ENCODE data around the gene YIPF4. TPM values are rescaled to one million over a fixed set of nuclear protein-coding genes. Genes with fewer than 3 reads are reported as not detected.
A peak's percentile ranks its signal among the peaks of the same experiment; 100 is the strongest.
"Not testable (repeated sequence)": the region's sequence is repeated elsewhere in the genome, so short reads cannot be mapped to it uniquely, and the experiment has no call there.

The YIPF4 gene
- total RNA-seq, 1 donor from 2014 or later: 61.5 TPM

- no peak for DNase-seq (ENCODE audit: low spot score)
Observed at GRCh38 chr2:32289165-32289999, 11.7 kb downstream of the YIPF4 start.

- no peak for DNase-seq (ENCODE audit: low spot score)
Observed at GRCh38 chr2:32290000-32290339, 12.3 kb downstream of the YIPF4 start.

- no peak for DNase-seq (ENCODE audit: low spot score)
Observed at GRCh38 chr2:32291746-32292145, 14.0 kb downstream of the YIPF4 start.

- DNase-seq (ENCODE audit: low spot score): not testable (repeated sequence)
Observed at GRCh38 chr2:32293493-32293892, 15.8 kb downstream of the YIPF4 start.

- DNase-seq (ENCODE audit: low spot score): not testable (repeated sequence)
Observed at GRCh38 chr2:32293966-32294562, 16.4 kb downstream of the YIPF4 start.

- no peak for DNase-seq (ENCODE audit: low spot score)
Observed at GRCh38 chr2:32310577-32310976, 32.9 kb downstream of the YIPF4 start.

GRCh38 chr2:32314886-32315285 is 37.2 kb downstream of the YIPF4 start:
- DNase-seq (ENCODE audit: low spot score): no peak

GRCh38 chr2:32328679-32329078 is 51.0 kb downstream of the YIPF4 start:
- DNase-seq (ENCODE audit: low spot score): not testable (repeated sequence)

- peak; percentile 31 for DNase-seq (ENCODE audit: low spot score)
Observed at GRCh38 chr2:32329180-32329980, 51.7 kb downstream of the YIPF4 start.

GRCh38 chr2:32330136-32330535 is 52.4 kb downstream of the YIPF4 start:
- DNase-seq (ENCODE audit: low spot score): no peak

GRCh38 chr2:32342801-32343200 is 65.1 kb downstream of the YIPF4 start:
- DNase-seq (ENCODE audit: low spot score): no peak

- not testable (repeated sequence) for DNase-seq (ENCODE audit: low spot score)
Observed at GRCh38 chr2:32350797-32351196, 73.1 kb downstream of the YIPF4 start.

GRCh38 chr2:32355976-32356680 is 78.4 kb downstream of the YIPF4 start:
- no peak for DNase-seq (ENCODE audit: low spot score)

- DNase-seq (ENCODE audit: low spot score): peak; percentile 97
Observed at GRCh38 chr2:32356681-32357317, 79.1 kb downstream of the YIPF4 start, which contains the start of gene BIRC6. TSS of gene BIRC6 (plus strand) at chr2:32357023. CDS start at chr2:32357162, 139 bp downstream.

- DNase-seq (ENCODE audit: low spot score): peak; percentile 31
Observed at GRCh38 chr2:32357318-32358110, 79.8 kb downstream of the YIPF4 start.

- no peak for DNase-seq (ENCODE audit: low spot score)
Observed at GRCh38 chr2:32358111-32358482, 80.4 kb downstream of the YIPF4 start.

GRCh38 chr2:32360416-32360815 is 82.7 kb downstream of the YIPF4 start:
- no peak for DNase-seq (ENCODE audit: low spot score)

- DNase-seq (ENCODE audit: low spot score): not testable (repeated sequence)
Observed at GRCh38 chr2:32362997-32363396, 85.3 kb downstream of the YIPF4 start.

GRCh38 chr2:32363597-32363996 is 85.9 kb downstream of the YIPF4 start:
- no peak for DNase-seq (ENCODE audit: low spot score)

GRCh38 chr2:32364290-32364689 is 86.6 kb downstream of the YIPF4 start:
- DNase-seq (ENCODE audit: low spot score): not testable (repeated sequence)
